DOHH2 (cell line): ENCODE results near the gene PSMD14.

Experiments
- EZH2phosphoT487 ChIP-seq: fragments of 200-600 bp; sonication (generic); IDR thresholded peaks from 2 replicates; pipeline ENCODE4 v1.6.1; 2017; ENCODE audit warnings: borderline replicate concordance, mild to moderate bottlenecking, antibody characterized with exemption, low read length, moderate library complexity, mixed read lengths
- TF ChIP-seq, protein P1 (sequence below): fragments of 200-600 bp; sonication (generic); IDR thresholded peaks from one replicate; pipeline ENCODE4 v1.5.1; 2014; ENCODE audit warnings: antibody characterized with exemption, mild to moderate bottlenecking, low read depth, low read length; ENCODE audit not compliant: poor library complexity, severe bottlenecking

DNA sequence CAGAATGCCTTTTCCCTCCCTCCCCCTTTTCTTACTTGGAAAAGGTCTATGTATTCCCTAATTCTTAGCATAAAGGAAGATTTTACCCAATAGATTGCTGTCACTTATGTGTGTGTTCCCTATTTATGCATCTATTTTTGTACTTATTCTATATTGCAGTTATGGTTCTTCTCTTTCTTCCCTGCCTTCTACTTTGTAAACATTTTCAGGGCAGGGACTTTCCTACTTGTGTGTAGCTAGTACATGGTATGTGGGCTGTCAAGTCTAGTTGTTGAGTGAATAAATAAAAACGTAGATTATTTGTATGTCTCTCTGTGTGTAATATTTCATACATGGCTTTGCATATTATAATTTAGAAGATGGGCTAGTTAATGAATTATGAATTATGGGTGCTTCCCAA is 45.3 kb downstream of the PSMD14 start:
- TF ChIP-seq, protein P1, sequence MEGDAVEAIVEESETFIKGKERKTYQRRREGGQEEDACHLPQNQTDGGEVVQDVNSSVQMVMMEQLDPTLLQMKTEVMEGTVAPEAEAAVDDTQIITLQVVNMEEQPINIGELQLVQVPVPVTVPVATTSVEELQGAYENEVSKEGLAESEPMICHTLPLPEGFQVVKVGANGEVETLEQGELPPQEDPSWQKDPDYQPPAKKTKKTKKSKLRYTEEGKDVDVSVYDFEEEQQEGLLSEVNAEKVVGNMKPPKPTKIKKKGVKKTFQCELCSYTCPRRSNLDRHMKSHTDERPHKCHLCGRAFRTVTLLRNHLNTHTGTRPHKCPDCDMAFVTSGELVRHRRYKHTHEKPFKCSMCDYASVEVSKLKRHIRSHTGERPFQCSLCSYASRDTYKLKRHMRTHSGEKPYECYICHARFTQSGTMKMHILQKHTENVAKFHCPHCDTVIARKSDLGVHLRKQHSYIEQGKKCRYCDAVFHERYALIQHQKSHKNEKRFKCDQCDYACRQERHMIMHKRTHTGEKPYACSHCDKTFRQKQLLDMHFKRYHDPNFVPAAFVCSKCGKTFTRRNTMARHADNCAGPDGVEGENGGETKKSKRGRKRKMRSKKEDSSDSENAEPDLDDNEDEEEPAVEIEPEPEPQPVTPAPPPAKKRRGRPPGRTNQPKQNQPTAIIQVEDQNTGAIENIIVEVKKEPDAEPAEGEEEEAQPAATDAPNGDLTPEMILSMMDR, result no peak
- no peak for TF ChIP-seq EZH2phosphoT487
